HCEC 1CT (cell line): Measurements from ENCODE around the gene RUNX1.
A peak's percentile ranks its signal among the peaks of the same experiment; 100 is the strongest.
"Not testable (repeated sequence)": the region's sequence is repeated elsewhere in the genome, so short reads cannot be mapped to it uniquely, and the experiment has no call there.

Experiments
- DNase-seq: peaks from one replicate; pipeline ENCODE4 v3.0.0-alpha.2; 2017

RUNX1 gene

GRCh38 chr21:34966881-34967280, 82.2 kb downstream of the RUNX1 start:
- not testable (repeated sequence) for DNase-seq

- peak; percentile 84 for DNase-seq
These were observed 83.6 kb downstream of the RUNX1 start for GRCh38 chr21:34965200-34966174.

GRCh38 chr21:34962586-34963222, 86.4 kb downstream of the RUNX1 start:
- no peak for DNase-seq

- no peak for DNase-seq
These were observed 87.0 kb downstream of the RUNX1 start for GRCh38 chr21:34962136-34962535.

- no peak for DNase-seq
These were observed 88.4 kb downstream of the RUNX1 start for GRCh38 chr21:34960687-34961086.

- no peak for DNase-seq
These were observed 89.5 kb downstream of the RUNX1 start for GRCh38 chr21:34959607-34960006.

- no peak for DNase-seq
These were observed 91.1 kb downstream of the RUNX1 start for GRCh38 chr21:34958040-34958439.

GRCh38 chr21:34956416-34957316, 92.4 kb downstream of the RUNX1 start:
- DNase-seq, result no peak

GRCh38 chr21:34953950-34954349, 95.2 kb downstream of the RUNX1 start:
- no peak for DNase-seq

- no peak for DNase-seq
These were observed 96.4 kb downstream of the RUNX1 start for GRCh38 chr21:34952701-34953100.

- DNase-seq, result not testable (repeated sequence)
These were observed 97.2 kb downstream of the RUNX1 start for GRCh38 chr21:34951868-34952267.

- DNase-seq, result no peak
These were observed 98.1 kb downstream of the RUNX1 start for GRCh38 chr21:34950980-34951379.

GRCh38 chr21:34949499-34949898, 99.6 kb downstream of the RUNX1 start:
- no peak for DNase-seq

GRCh38 chr21:34949030-34949429, 100.1 kb downstream of the RUNX1 start:
- no peak for DNase-seq

- DNase-seq, result no peak
These were observed 100.9 kb downstream of the RUNX1 start for GRCh38 chr21:34948157-34948556.

GRCh38 chr21:34946916-34947534, 102.1 kb downstream of the RUNX1 start:
- no peak for DNase-seq

- DNase-seq, result no peak
These were observed 102.7 kb downstream of the RUNX1 start for GRCh38 chr21:34946385-34946840.

GRCh38 chr21:34945288-34945687, 103.8 kb downstream of the RUNX1 start:
- DNase-seq, result no peak

GRCh38 chr21:34944015-34944755, 104.9 kb downstream of the RUNX1 start:
- no peak for DNase-seq

- no peak for DNase-seq
These were observed 106.2 kb downstream of the RUNX1 start for GRCh38 chr21:34942911-34943310.

- no peak for DNase-seq
These were observed 107.9 kb downstream of the RUNX1 start for GRCh38 chr21:34941162-34941561.
